Nephron (organoid): ENCODE measurements around the gene PTPRB.

Source experiments
- H3K27ac Mint-ChIP-seq, 3 experiments: 2 replicates each; pipeline ENCODE4 v1.8.0; 2020; ENCODE audit warnings: mixed read lengths in 3 of 3, mild to moderate bottlenecking in 2 of 3, moderate library complexity in 1 of 3
- H3K27me3 Mint-ChIP-seq: 2 replicates; pipeline ENCODE4 v1.8.0; 2021; ENCODE audit warnings: low read depth, mild to moderate bottlenecking, moderate library complexity, mixed read lengths
- H3K36me3 Mint-ChIP-seq: 2 replicates; pipeline ENCODE4 v1.8.0; 2020; ENCODE audit warnings: low read depth, mixed read lengths
- H3K4me1 Mint-ChIP-seq: 2 replicates; pipeline ENCODE4 v1.8.0; 2020; ENCODE audit warnings: mixed read lengths
- H3K4me3 Mint-ChIP-seq, 3 experiments: 2 replicates each; pipeline ENCODE4 v1.8.0; 2020; ENCODE audit warnings: mild to moderate bottlenecking in 3 of 3, mixed read lengths in 3 of 3, moderate library complexity in 2 of 3
- H3K9me3 Mint-ChIP-seq: 2 replicates; pipeline ENCODE4 v1.8.0; 2020; ENCODE audit warnings: mixed read lengths
- TF ChIP-seq, protein P1 (sequence below), 3 experiments: fragments of 200-600 bp; sonication (generic); IDR thresholded peaks; one replicate each; pipeline ENCODE4 v1.5.0; 2021; ENCODE audit warnings: antibody characterized with exemption in 3 of 3; ENCODE audit not compliant: unreplicated experiment in 3 of 3

PTPRB gene

GRCh38 chr12:70637303-70638085 is at the start of gene PTPRB:
TSS of gene PTPRB (minus strand) at chr12:70637429. CDS start at chr12:70637395, 34 bp downstream.
- H3K4me3 Mint-ChIP-seq, result no peak within 1 kb of the TSS
- H3K9me3 Mint-ChIP-seq, result no peaks in the 10 kb centered on the region
- no peak within 1 kb of the TSS for H3K27ac Mint-ChIP-seq
- TF ChIP-seq, protein P1, sequence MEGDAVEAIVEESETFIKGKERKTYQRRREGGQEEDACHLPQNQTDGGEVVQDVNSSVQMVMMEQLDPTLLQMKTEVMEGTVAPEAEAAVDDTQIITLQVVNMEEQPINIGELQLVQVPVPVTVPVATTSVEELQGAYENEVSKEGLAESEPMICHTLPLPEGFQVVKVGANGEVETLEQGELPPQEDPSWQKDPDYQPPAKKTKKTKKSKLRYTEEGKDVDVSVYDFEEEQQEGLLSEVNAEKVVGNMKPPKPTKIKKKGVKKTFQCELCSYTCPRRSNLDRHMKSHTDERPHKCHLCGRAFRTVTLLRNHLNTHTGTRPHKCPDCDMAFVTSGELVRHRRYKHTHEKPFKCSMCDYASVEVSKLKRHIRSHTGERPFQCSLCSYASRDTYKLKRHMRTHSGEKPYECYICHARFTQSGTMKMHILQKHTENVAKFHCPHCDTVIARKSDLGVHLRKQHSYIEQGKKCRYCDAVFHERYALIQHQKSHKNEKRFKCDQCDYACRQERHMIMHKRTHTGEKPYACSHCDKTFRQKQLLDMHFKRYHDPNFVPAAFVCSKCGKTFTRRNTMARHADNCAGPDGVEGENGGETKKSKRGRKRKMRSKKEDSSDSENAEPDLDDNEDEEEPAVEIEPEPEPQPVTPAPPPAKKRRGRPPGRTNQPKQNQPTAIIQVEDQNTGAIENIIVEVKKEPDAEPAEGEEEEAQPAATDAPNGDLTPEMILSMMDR (IDR thresholded peaks at IDR 0.05; ENCODE audit: unreplicated experiment in 3 of 3), result no peak
- peaks cover 9% of the 10 kb centered on the region for H3K27me3 Mint-ChIP-seq
- no peaks in the 10 kb centered on the region for H3K4me1 Mint-ChIP-seq
- no peaks in the 10 kb centered on the region for H3K36me3 Mint-ChIP-seq

DNA sequence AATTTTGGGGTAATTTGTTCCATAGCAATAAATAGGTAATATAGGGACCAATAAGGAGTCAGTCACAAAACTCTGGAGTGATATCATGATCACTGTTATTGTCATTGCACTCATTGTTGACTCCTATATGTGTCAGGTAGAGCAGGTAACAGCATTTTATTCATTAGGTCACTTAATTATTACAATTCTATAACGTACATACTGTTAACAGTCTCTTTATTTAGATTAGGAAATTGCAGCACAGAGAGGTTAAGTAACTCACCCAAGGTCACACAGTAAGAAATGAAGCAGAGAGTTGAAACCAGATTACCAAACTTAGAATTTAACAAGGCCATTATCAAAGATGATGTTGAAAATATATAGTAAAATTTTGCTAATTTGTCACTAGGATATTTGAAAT is 49.7 kb upstream of the PTPRB start:
- peaks cover 4% of the 10 kb centered on the region for H3K27me3 Mint-ChIP-seq
- H3K9me3 Mint-ChIP-seq, result no peaks in the 10 kb centered on the region
- H3K36me3 Mint-ChIP-seq, result no peaks in the 10 kb centered on the region
- TF ChIP-seq, protein P1 (IDR thresholded peaks at IDR 0.05; ENCODE audit: unreplicated experiment in 3 of 3), result no peak
- no peaks in the 10 kb centered on the region for H3K4me1 Mint-ChIP-seq
- H3K27ac Mint-ChIP-seq, result no peak overlapping the region
- H3K4me3 Mint-ChIP-seq, result no peak overlapping the region

DNA sequence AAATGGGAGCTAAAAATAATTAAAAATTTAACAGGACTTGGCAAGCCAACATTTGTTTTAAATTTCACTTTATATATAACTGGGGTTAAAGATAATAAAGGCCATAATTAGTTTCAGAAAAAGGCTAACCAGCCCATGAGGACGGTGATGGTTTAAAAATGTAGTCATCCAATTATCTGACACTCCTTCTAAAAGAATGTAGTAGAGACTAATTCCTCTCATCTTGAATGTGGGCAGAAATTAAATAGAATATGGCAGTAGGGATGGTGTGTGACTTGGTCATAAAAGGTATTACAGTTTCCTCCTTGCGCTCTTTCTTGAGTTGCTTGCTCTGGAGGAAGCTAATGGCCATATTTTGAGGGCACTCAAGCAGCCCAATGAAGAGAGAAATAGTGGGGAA is 49.1 kb upstream of the PTPRB start:
- peaks cover 4% of the 10 kb centered on the region for H3K27me3 Mint-ChIP-seq

DNA sequence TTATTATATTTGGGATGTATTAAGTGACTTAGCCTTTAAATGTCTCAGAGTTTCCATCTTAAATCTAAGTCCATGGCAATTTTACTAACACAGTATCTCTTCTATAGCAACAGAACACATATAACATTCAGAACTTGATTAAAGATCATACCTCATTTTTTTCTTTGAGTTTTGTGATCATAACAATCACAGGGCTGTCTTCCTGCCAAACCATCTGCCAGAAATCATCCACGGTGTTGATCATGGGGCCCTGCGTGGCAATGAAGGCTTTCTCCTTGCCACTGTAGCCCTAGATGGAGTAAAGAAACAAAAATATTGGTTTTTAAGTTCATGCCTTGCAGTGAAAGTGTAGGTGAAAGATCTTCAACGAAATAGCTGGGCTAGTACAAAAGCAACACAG is 46.7 kb upstream of the PTPRB start:
- Mint-ChIP-seq H3K4me3 (no peak overlapping the region), H3K27ac (no peak overlapping the region), H3K4me1 (no peaks in the 10 kb centered on the region), H3K27me3 (peaks cover 4% of the 10 kb centered on the region), H3K36me3 (peaks cover 3% of the 10 kb centered on the region), H3K9me3 (no peaks in the 10 kb centered on the region)
- TF ChIP-seq, protein P1 (IDR thresholded peaks at IDR 0.05; ENCODE audit: unreplicated experiment in 3 of 3), result no peak

More for the DNA sequence above, 49.1 kb upstream of the PTPRB start:
- H3K4me1 Mint-ChIP-seq, result no peaks in the 10 kb centered on the region
- H3K27ac Mint-ChIP-seq, result no peak overlapping the region
- no peaks in the 10 kb centered on the region for H3K9me3 Mint-ChIP-seq
- no peaks in the 10 kb centered on the region for H3K36me3 Mint-ChIP-seq
- H3K4me3 Mint-ChIP-seq, result no peak overlapping the region
- TF ChIP-seq, protein P1 (IDR thresholded peaks at IDR 0.05; ENCODE audit: unreplicated experiment in 3 of 3), result no peak

- H3K27ac Mint-ChIP-seq, result no peak overlapping the region
- H3K9me3 Mint-ChIP-seq, result no peaks in the 10 kb centered on the region
- H3K36me3 Mint-ChIP-seq, result no peaks in the 10 kb centered on the region
- no peaks in the 10 kb centered on the region for H3K27me3 Mint-ChIP-seq
- H3K4me3 Mint-ChIP-seq, result no peak overlapping the region
- TF ChIP-seq, protein P1 (IDR thresholded peaks at IDR 0.05; ENCODE audit: unreplicated experiment in 3 of 3), result no peak
- H3K4me1 Mint-ChIP-seq, result no peaks in the 10 kb centered on the region
Observed at GRCh38 chr12:70671698-70672097, 34.5 kb upstream of the PTPRB start.

GRCh38 chr12:70670948-70671347 is 33.7 kb upstream of the PTPRB start:
- no peak overlapping the region for H3K4me3 Mint-ChIP-seq
- TF ChIP-seq, protein P1 (IDR thresholded peaks at IDR 0.05; ENCODE audit: unreplicated experiment in 3 of 3), result no peak
- no peaks in the 10 kb centered on the region for H3K4me1 Mint-ChIP-seq
- no peaks in the 10 kb centered on the region for H3K27me3 Mint-ChIP-seq
- H3K27ac Mint-ChIP-seq, result no peak overlapping the region
- H3K36me3 Mint-ChIP-seq, result no peaks in the 10 kb centered on the region
- no peaks in the 10 kb centered on the region for H3K9me3 Mint-ChIP-seq
